ENCODE results near the gene UBAP2.

DNA sequence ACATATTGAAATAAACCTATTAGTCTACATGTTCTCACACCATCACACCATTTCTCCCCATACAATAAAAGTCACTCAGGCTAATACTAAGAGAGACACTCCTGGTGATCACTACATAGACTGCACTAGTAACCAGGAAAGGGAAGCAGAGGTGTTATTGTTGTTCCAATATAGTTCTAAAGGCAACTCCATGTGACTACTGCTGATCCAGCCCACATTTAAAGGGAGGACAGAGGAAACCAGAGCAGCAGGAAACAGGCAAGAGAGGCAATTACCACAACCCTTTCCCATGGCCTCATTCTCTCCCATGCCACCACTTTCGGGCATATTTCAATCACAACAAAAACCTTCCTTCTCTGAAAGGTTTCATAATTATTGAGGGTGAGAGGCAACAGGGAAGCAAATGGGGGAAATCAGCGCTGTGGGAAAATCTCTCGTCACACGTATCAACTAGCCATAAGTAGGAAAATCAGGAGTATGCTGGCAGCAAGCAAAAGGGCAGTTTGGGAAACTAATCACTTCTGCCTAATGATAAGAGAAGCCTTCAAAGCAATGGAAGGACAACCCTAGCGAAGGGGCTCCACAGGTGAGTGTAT lies 1.8 kb downstream of the UBAP2 start:
- TF ChIP-seq CTCF (IDR thresholded peaks at IDR 0.05): no peak
- TF ChIP-seq EP300 (IDR thresholded peaks at IDR 0.05): no peak
- TF ChIP-seq POLR2AphosphoS5 (IDR thresholded peaks at IDR 0.05): no peak
- no peak for TF ChIP-seq POLR2A (IDR thresholded peaks at IDR 0.05; ENCODE audit: low read depth)

Data from esophagus muscularis mucosa (tissue), 4 donors.